ENCODE data around the gene TPRG1.

DNA sequence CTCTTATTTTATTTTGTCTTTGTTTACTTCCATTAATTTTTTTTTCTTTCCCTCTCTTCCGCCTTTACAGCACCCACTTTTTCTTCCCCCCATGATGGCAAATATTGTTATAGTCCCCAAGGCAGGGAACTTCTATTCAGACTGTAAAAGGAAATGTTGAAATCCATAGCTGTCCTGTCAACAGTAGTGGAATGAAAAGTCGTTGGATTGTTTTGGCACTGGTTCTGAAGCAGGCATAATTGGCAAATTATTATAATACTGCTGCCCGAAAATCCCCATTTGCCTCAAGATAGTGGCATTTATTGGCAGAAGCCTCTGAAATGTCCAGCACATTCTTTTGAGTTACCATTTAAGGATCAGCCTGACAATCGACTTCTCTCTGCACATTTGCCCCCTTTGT lies 150.6 kb downstream of the TPRG1 start:
- TF ChIP-seq, protein P1, sequence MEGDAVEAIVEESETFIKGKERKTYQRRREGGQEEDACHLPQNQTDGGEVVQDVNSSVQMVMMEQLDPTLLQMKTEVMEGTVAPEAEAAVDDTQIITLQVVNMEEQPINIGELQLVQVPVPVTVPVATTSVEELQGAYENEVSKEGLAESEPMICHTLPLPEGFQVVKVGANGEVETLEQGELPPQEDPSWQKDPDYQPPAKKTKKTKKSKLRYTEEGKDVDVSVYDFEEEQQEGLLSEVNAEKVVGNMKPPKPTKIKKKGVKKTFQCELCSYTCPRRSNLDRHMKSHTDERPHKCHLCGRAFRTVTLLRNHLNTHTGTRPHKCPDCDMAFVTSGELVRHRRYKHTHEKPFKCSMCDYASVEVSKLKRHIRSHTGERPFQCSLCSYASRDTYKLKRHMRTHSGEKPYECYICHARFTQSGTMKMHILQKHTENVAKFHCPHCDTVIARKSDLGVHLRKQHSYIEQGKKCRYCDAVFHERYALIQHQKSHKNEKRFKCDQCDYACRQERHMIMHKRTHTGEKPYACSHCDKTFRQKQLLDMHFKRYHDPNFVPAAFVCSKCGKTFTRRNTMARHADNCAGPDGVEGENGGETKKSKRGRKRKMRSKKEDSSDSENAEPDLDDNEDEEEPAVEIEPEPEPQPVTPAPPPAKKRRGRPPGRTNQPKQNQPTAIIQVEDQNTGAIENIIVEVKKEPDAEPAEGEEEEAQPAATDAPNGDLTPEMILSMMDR (IDR thresholded peaks at IDR 0.05) = no peak
- no peak for TF ChIP-seq POLR2A (IDR thresholded peaks at IDR 0.05)

Measured in Peyer's patch (tissue), 4 donors.